Airway epithelial cell (primary cell): ENCODE measurements around the gene KLHDC10. TPM values are rescaled to one million over a fixed set of nuclear protein-coding genes. Genes with fewer than 3 reads are reported as not detected.

Source experiments
- total RNA-seq: library from RNA; depleted of rRNA; stranded (reverse); fragments of >200 nt; gene quantifications from 2 replicates; pipeline ENCODE4 v1.2.3, GENCODE V29; 2015

Gene KLHDC10, protein sequence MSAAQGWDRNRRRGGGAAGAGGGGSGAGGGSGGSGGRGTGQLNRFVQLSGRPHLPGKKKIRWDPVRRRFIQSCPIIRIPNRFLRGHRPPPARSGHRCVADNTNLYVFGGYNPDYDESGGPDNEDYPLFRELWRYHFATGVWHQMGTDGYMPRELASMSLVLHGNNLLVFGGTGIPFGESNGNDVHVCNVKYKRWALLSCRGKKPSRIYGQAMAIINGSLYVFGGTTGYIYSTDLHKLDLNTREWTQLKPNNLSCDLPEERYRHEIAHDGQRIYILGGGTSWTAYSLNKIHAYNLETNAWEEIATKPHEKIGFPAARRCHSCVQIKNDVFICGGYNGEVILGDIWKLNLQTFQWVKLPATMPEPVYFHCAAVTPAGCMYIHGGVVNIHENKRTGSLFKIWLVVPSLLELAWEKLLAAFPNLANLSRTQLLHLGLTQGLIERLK
- 8.4 and 18.4 TPM in 2 replicates for total RNA-seq

GRCh38 chr7:130069978-130070860 is at the start of gene KLHDC10:
Gene KLHDC10 (plus strand): TSS chr7:130070534. CDS start chr7:130070644, 110 bp downstream.

Other genes starting within 250 kb of the KLHDC10 start
- gene UBE2H, start 117.6 kb upstream of the KLHDC10 start, total RNA-seq, result 67.4 and 103 TPM in 2 replicates
- gene ZC3HC1, start 19.2 kb upstream of the KLHDC10 start, total RNA-seq, result 9.9 and 13.8 TPM in 2 replicates
- 11.4 and 13.6 TPM in 2 replicates for gene TMEM209, start 134.9 kb downstream of the KLHDC10 start, total RNA-seq
- gene SSMEM1, start 137.3 kb downstream of the KLHDC10 start, total RNA-seq, result not detected in 2 replicates
- gene CPA2, start 196.3 kb downstream of the KLHDC10 start, total RNA-seq, result not detected in 2 replicates
- gene CPA4, start 222.6 kb downstream of the KLHDC10 start, total RNA-seq, result 30.4 and 31.7 TPM in 2 replicates